Upper lobe of left lung (tissue), 4 donors: Measurements from ENCODE around the gene C1QTNF3.

Source experiments
- EP300 ChIP-seq, 4 donors: sonication (generic); formaldehyde crosslinking; IDR thresholded peaks; one replicate each; pipeline ENCODE4 v1.5.1; 2017; ENCODE audit warnings: antibody characterized with exemption in 4 of 4, control low read depth in 2 of 4
- POLR2A ChIP-seq, 4 donors: fragments of 450-650 bp; IDR thresholded peaks; one replicate each; pipeline ENCODE4 v1.5.1; 2016 to 2017; ENCODE audit warnings: antibody characterized with exemption in 4 of 4, mild to moderate bottlenecking in 2 of 4
- POLR2AphosphoS5 ChIP-seq, 2 donors: sonication (generic); formaldehyde crosslinking; IDR thresholded peaks; one replicate each; pipeline ENCODE4 v1.5.1; 2017; ENCODE audit warnings: antibody characterized with exemption in 2 of 2
- TF ChIP-seq, protein P1 (sequence below), 6 experiments: fragments of 450-650 bp in 4 of 6; fragments of 200-600 bp in 2 of 6; sonication (generic) in 2 of 6; IDR thresholded peaks; one replicate each; pipeline ENCODE4 v1.5.1; 2016 to 2019; ENCODE audit warnings: antibody characterized with exemption in 6 of 6

DNA sequence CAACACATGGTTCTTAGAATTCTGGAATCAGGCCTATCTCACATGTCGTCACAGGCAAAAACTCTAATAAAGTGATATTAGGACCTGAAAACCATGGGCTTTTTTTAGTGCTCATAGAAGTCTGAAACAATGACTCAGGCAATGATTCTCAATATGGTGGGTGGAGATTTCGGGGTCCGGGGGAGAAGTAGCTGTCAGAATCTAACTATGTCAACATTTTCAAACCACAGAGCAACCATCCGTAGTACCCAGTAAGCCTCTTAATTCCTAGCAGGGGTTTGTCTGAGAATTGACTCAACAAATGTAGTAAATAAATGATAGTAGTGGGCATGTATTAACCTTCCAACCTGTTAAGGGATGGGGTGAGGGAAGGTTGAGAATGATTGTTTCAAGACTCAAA, 37.8 kb downstream of the C1QTNF3 start:
- no peak for TF ChIP-seq POLR2AphosphoS5 (IDR thresholded peaks at IDR 0.05)
- TF ChIP-seq, protein P1, sequence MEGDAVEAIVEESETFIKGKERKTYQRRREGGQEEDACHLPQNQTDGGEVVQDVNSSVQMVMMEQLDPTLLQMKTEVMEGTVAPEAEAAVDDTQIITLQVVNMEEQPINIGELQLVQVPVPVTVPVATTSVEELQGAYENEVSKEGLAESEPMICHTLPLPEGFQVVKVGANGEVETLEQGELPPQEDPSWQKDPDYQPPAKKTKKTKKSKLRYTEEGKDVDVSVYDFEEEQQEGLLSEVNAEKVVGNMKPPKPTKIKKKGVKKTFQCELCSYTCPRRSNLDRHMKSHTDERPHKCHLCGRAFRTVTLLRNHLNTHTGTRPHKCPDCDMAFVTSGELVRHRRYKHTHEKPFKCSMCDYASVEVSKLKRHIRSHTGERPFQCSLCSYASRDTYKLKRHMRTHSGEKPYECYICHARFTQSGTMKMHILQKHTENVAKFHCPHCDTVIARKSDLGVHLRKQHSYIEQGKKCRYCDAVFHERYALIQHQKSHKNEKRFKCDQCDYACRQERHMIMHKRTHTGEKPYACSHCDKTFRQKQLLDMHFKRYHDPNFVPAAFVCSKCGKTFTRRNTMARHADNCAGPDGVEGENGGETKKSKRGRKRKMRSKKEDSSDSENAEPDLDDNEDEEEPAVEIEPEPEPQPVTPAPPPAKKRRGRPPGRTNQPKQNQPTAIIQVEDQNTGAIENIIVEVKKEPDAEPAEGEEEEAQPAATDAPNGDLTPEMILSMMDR (IDR thresholded peaks at IDR 0.05): no peak
- no peak for TF ChIP-seq POLR2A (IDR thresholded peaks at IDR 0.05)
- no peak for TF ChIP-seq EP300 (IDR thresholded peaks at IDR 0.05)
